HepG2 (cell line): ENCODE data around the gene CDK3. TPM values are rescaled to one million over a fixed set of nuclear protein-coding genes. Genes with fewer than 3 reads are reported as not detected.

Source experiments
- ARID2 ChIP-seq: sonication (generic); formaldehyde crosslinking; IDR thresholded peaks from 2 replicates; pipeline ENCODE4 v1.8.1; 2022; ENCODE audit warnings: mild to moderate bottlenecking, missing genetic modification reagents, borderline replicate concordance
- BORCS8-MEF2B ChIP-seq: sonication (generic); formaldehyde crosslinking; IDR thresholded peaks from 2 replicates; pipeline ENCODE4 v1.8.0; 2022; ENCODE audit warnings: mild to moderate bottlenecking, missing genetic modification reagents
- CCAR2 ChIP-seq: fragments of 200-400 bp; formaldehyde crosslinking; optimal IDR thresholded peaks from 2 replicates; pipeline ENCODE3; 2018; ENCODE audit warnings: low read depth, mild to moderate bottlenecking, low read length, moderate library complexity
- CHD4 ChIP-seq: fragments of 200-600 bp; sonication (generic); IDR thresholded peaks from 2 replicates; pipeline ENCODE4 v1.7.0; 2017; ENCODE audit warnings: mild to moderate bottlenecking, low read length, borderline replicate concordance
- EED ChIP-seq: sonication (generic); formaldehyde crosslinking; IDR thresholded peaks from 2 replicates; pipeline ENCODE4 v1.5.0; 2020; ENCODE audit warnings: mild to moderate bottlenecking, missing genetic modification reagents
- GATAD1 ChIP-seq: IDR thresholded peaks from 2 replicates; pipeline ENCODE4 v1.6.1; 2016; ENCODE audit warnings: missing genetic modification reagents, missing compliant biosample characterization
- HDAC6 ChIP-seq: fragments of 200-600 bp; sonication (generic); IDR thresholded peaks from 2 replicates; pipeline ENCODE4 v1.7.0; 2017; ENCODE audit warnings: mild to moderate bottlenecking, antibody characterized with exemption, low read length, low read depth
- HOXA5 ChIP-seq: sonication (generic); formaldehyde crosslinking; IDR thresholded peaks from 2 replicates; pipeline ENCODE4 v1.4.0; 2020; ENCODE audit warnings: missing genetic modification reagents
- ISX ChIP-seq: sonication (generic); formaldehyde crosslinking; conservative IDR thresholded peaks from 2 replicates; pipeline ENCODE4 v1.5.0; 2020; ENCODE audit warnings: missing genetic modification reagents
- MXD3 ChIP-seq: IDR thresholded peaks from 2 replicates; pipeline ENCODE4 v1.6.1; 2016; ENCODE audit warnings: mild to moderate bottlenecking, missing biosample characterization, missing genetic modification reagents
- NFYB ChIP-seq: sonication (generic); formaldehyde crosslinking; IDR thresholded peaks from 2 replicates; pipeline ENCODE4 v1.4.0; 2020; ENCODE audit warnings: missing genetic modification reagents
- PAF1 ChIP-seq: IDR thresholded peaks from 2 replicates; pipeline ENCODE4 v1.6.1; 2016; ENCODE audit warnings: missing genetic modification reagents, missing compliant biosample characterization
- PAWR ChIP-seq: sonication (generic); formaldehyde crosslinking; IDR thresholded peaks from 2 replicates; pipeline ENCODE4 v1.4.0; 2020; ENCODE audit warnings: missing genetic modification reagents, mild to moderate bottlenecking, borderline replicate concordance
- PCBP2 ChIP-seq: fragments of 200-400 bp; formaldehyde crosslinking; optimal IDR thresholded peaks from 2 replicates; pipeline ENCODE3; 2018; ENCODE audit warnings: low read length, low read depth; ENCODE audit not compliant: poor library complexity, severe bottlenecking
- RFX3 ChIP-seq: IDR thresholded peaks from 2 replicates; pipeline ENCODE4 v1.6.1; 2016; ENCODE audit warnings: missing biosample characterization, missing genetic modification reagents
- RORA ChIP-seq: sonication (generic); formaldehyde crosslinking; IDR thresholded peaks from 2 replicates; pipeline ENCODE4 v1.5.0; 2020; ENCODE audit warnings: mild to moderate bottlenecking, missing genetic modification reagents, moderate library complexity
- TGIF2 ChIP-seq: IDR thresholded peaks from 2 replicates; pipeline ENCODE4 v1.6.1; 2016; ENCODE audit warnings: control low read depth, missing compliant biosample characterization
- THRA ChIP-seq: sonication (generic); formaldehyde crosslinking; IDR thresholded peaks from 2 replicates; pipeline ENCODE4 v1.4.0; 2020; ENCODE audit warnings: missing genetic modification reagents, borderline replicate concordance
- XRCC5 ChIP-seq: fragments of 200-400 bp; formaldehyde crosslinking; optimal IDR thresholded peaks from 2 replicates; pipeline ENCODE3; 2017; ENCODE audit warnings: mild to moderate bottlenecking, low read length
- ZBTB7B ChIP-seq: sonication (generic); formaldehyde crosslinking; IDR thresholded peaks from 2 replicates; pipeline ENCODE4 v1.4.0; 2020; ENCODE audit warnings: missing genetic modification reagents
- ZFP82 ChIP-seq: sonication (generic); formaldehyde crosslinking; IDR thresholded peaks from 2 replicates; pipeline ENCODE4 v1.5.1; 2020; ENCODE audit warnings: mild to moderate bottlenecking, missing genetic modification reagents, borderline replicate concordance
- ZMYM2 ChIP-seq: sonication (generic); formaldehyde crosslinking; IDR thresholded peaks from 2 replicates; pipeline ENCODE4 v1.8.0; 2022; ENCODE audit warnings: mild to moderate bottlenecking, missing genetic modification reagents
- ZNF382 ChIP-seq: sonication (generic); formaldehyde crosslinking; IDR thresholded peaks from 2 replicates; pipeline ENCODE4 v1.5.0; 2020; ENCODE audit warnings: missing genetic modification reagents, mild to moderate bottlenecking, borderline replicate concordance
- ZNF501 ChIP-seq: sonication (generic); formaldehyde crosslinking; IDR thresholded peaks from 2 replicates; pipeline ENCODE4 v1.5.1; 2020; ENCODE audit warnings: mild to moderate bottlenecking, moderate library complexity, missing genetic modification reagents
- ZNF512B ChIP-seq: sonication (generic); formaldehyde crosslinking; IDR thresholded peaks from 2 replicates; pipeline ENCODE4 v1.5.1; 2020; ENCODE audit warnings: missing genetic modification reagents, mild to moderate bottlenecking, borderline replicate concordance
- ZNF850 ChIP-seq: sonication (generic); formaldehyde crosslinking; conservative IDR thresholded peaks from 2 replicates; pipeline ENCODE4 v1.9.0; 2021; ENCODE audit warnings: mild to moderate bottlenecking, missing genetic modification reagents
- ZSCAN30 ChIP-seq: sonication (generic); formaldehyde crosslinking; IDR thresholded peaks from 2 replicates; pipeline ENCODE4 v1.5.0; 2020; ENCODE audit warnings: mild to moderate bottlenecking, missing genetic modification reagents
- polyA plus RNA-seq, 8 experiments: library from polyadenylated mRNA; depleted of rRNA in 3 of 8; stranded (reverse) in 7 of 8; unstranded in 1 of 8; fragments of >200 nt; fragmentation: Illumina TruSeq in 4 of 8; extraction: Trizol in 4 of 8; gene quantifications; 2 replicates each; pipeline versions ENCODE4 v1.2.1 to v1.2.3, GENCODE V29; 2011 to 2016; ENCODE audit warnings: low read depth in 4 of 8, missing spikeins in 1 of 8, mixed read lengths in 1 of 8; ENCODE audit not compliant: insufficient read depth in 1 of 8
- total RNA-seq, 5 experiments: library from RNA; depleted of rRNA; stranded (reverse); fragments of >200 nt; fragmentation: Illumina TruSeq; extraction: Trizol; gene quantifications; 2 replicates each; pipeline ENCODE4 v1.2.3, GENCODE V29; 2016; ENCODE audit warnings: low read depth in 1 of 5

CDK3 gene
- total and polyA plus RNA-seq, 2 of the 13 experiments (the other 11 are each of a cell fraction or from before 2014, with no cell fraction given): 5.8 to 11.4 TPM

- TF ChIP-seq THRA (CRISPR knock-in tag): peak; percentile 5; the same call in 1 of the 2 replicates
- TF ChIP-seq TGIF2 (CRISPR knock-in tag): no peak
- no peak for TF ChIP-seq ZFP82
- no peak for TF ChIP-seq RORA (CRISPR knock-in tag)
- TF ChIP-seq RFX3 (CRISPR knock-in tag): no peak
- no peak for TF ChIP-seq ZSCAN30
- peak; percentile 61; the same call in 1 of the 2 replicates for TF ChIP-seq BORCS8-MEF2B (CRISPR knock-in tag)
- TF ChIP-seq PCBP2: no peak
- TF ChIP-seq ZNF501 (CRISPR knock-in tag): peak; percentile 53
- TF ChIP-seq NFYB (CRISPR knock-in tag): peak; percentile 50; the same call in 1 of the 2 replicates
- no peak for TF ChIP-seq EED
- TF ChIP-seq PAF1 (CRISPR knock-in tag): no peak
- no peak for TF ChIP-seq PAWR (CRISPR knock-in tag)
- TF ChIP-seq MXD3 (CRISPR knock-in tag): 0 out of 2 replicates have a peak, but pooled peaks have one; percentile 78
- peak; percentile 71; the same call in 1 of the 2 replicates for TF ChIP-seq GATAD1 (CRISPR knock-in tag)
- no peak for TF ChIP-seq ISX
- peak; percentile 75 for TF ChIP-seq XRCC5
- no peak for TF ChIP-seq ZNF382
- no peak for TF ChIP-seq ARID2
- TF ChIP-seq ZMYM2: no peak
- TF ChIP-seq ZNF512B (CRISPR knock-in tag): peak; percentile 69; the same call in 1 of the 2 replicates
- TF ChIP-seq ZBTB7B (CRISPR knock-in tag): peak; percentile 30; the same call in 1 of the 2 replicates
- no peak for TF ChIP-seq HDAC6
- peak; percentile 52; the same call in 1 of the 2 replicates for TF ChIP-seq HOXA5 (CRISPR knock-in tag)
- TF ChIP-seq CHD4: no peak; the same call in 1 of the 2 replicates
- TF ChIP-seq CCAR2: no peak
- no peak; the same call in 1 of the 2 replicates for TF ChIP-seq ZNF850 (CRISPR knock-in tag)
Measured at GRCh38 chr17:75996665-75997590, 3.7 kb upstream of the CDK3 start (continued).
